ENCODE measurements around the gene CEP170. TPM values are rescaled to one million over a fixed set of nuclear protein-coding genes. Genes with fewer than 3 reads are reported as not detected.

CEP170 gene
- polyA plus RNA-seq, 1 donor from 2014 or later: 403 TPM

- Histone ChIP-seq H3K27me3 (ENCODE audit: insufficient read depth, low read depth, low read length) (no peaks in the 10 kb centered on the region), H3K9me3 (ENCODE audit: low read length) (no peaks in the 10 kb centered on the region), H3K4me2 (ENCODE audit: low read length) (no peak overlapping the region), H2AFZ (ENCODE audit: low read depth, low read length) (no peak overlapping the region), H3K4me3 (ENCODE audit: low read length) (no peak overlapping the region), H3K27ac (ENCODE audit: low read length) (no peak overlapping the region), H3F3A (ENCODE audit: insufficient read depth, low read length, poor library complexity, severe bottlenecking) (no peaks in the 10 kb centered on the region), H4K20me1 (ENCODE audit: insufficient read depth) (no peaks in the 10 kb centered on the region), H3K79me2 (replicated peaks; ENCODE audit: insufficient read depth, low read length) (no peaks in the 10 kb centered on the region), H3K9ac (ENCODE audit: low read length) (no peak overlapping the region), H3K9me2 (ENCODE audit: insufficient read depth, low read length) (no peaks in the 10 kb centered on the region), H3K36me3 (ENCODE audit: insufficient read depth, low read length) (peaks cover 3% of the 10 kb centered on the region)
- TF ChIP-seq, protein P1, sequence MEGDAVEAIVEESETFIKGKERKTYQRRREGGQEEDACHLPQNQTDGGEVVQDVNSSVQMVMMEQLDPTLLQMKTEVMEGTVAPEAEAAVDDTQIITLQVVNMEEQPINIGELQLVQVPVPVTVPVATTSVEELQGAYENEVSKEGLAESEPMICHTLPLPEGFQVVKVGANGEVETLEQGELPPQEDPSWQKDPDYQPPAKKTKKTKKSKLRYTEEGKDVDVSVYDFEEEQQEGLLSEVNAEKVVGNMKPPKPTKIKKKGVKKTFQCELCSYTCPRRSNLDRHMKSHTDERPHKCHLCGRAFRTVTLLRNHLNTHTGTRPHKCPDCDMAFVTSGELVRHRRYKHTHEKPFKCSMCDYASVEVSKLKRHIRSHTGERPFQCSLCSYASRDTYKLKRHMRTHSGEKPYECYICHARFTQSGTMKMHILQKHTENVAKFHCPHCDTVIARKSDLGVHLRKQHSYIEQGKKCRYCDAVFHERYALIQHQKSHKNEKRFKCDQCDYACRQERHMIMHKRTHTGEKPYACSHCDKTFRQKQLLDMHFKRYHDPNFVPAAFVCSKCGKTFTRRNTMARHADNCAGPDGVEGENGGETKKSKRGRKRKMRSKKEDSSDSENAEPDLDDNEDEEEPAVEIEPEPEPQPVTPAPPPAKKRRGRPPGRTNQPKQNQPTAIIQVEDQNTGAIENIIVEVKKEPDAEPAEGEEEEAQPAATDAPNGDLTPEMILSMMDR (IDR thresholded peaks at IDR 0.05; ENCODE audit: poor library complexity, severe bottlenecking): no peak
- no peak for TF ChIP-seq RAD21 (conservative IDR thresholded peaks at IDR 0.05)
- no peak for TF ChIP-seq TAF1 (IDR thresholded peaks at IDR 0.05; ENCODE audit: low read depth)
- no peak for TF ChIP-seq EZH2 (IDR thresholded peaks at IDR 0.05; ENCODE audit: borderline replicate concordance, insufficient read depth, low read length, poor library complexity, severe bottlenecking)
- no peak for TF ChIP-seq MXI1 (conservative IDR thresholded peaks at IDR 0.05; ENCODE audit: poor library complexity, severe bottlenecking)
- TF ChIP-seq POLR2AphosphoS5 (IDR thresholded peaks at IDR 0.05): no peak
- no peak for TF ChIP-seq REST (IDR thresholded peaks at IDR 0.05; ENCODE audit: borderline replicate concordance)
- TF ChIP-seq SMC3 (conservative IDR thresholded peaks at IDR 0.05; ENCODE audit: poor library complexity): no peak
- TF ChIP-seq EP300 (conservative IDR thresholded peaks at IDR 0.05; ENCODE audit: poor library complexity, severe bottlenecking): no peak
Observed at GRCh38 chr1:243291292-243291691, 36.2 kb upstream of the CEP170 start.

GRCh38 chr1:243288062-243288461 lies 33.0 kb upstream of the CEP170 start:
- Histone ChIP-seq H3F3A (ENCODE audit: insufficient read depth, low read length, poor library complexity, severe bottlenecking) (no peaks in the 10 kb centered on the region), H3K79me2 (replicated peaks; ENCODE audit: insufficient read depth, low read length) (no peaks in the 10 kb centered on the region), H3K9me3 (ENCODE audit: low read length) (no peaks in the 10 kb centered on the region), H3K27me3 (ENCODE audit: insufficient read depth, low read depth, low read length) (no peaks in the 10 kb centered on the region), H4K20me1 (ENCODE audit: insufficient read depth) (no peaks in the 10 kb centered on the region), H3K4me3 (ENCODE audit: low read length) (no peak overlapping the region), H3K4me2 (ENCODE audit: low read length) (no peak overlapping the region), H3K27ac (ENCODE audit: low read length) (no peak overlapping the region), H3K9me2 (ENCODE audit: insufficient read depth, low read length) (no peaks in the 10 kb centered on the region), H2AFZ (ENCODE audit: low read depth, low read length) (no peak overlapping the region), H3K9ac (ENCODE audit: low read length) (no peak overlapping the region), H3K36me3 (ENCODE audit: insufficient read depth, low read length) (peaks cover 3% of the 10 kb centered on the region)
- TF ChIP-seq SMC3 (conservative IDR thresholded peaks at IDR 0.05; ENCODE audit: poor library complexity): no peak
- no peak for TF ChIP-seq EP300 (conservative IDR thresholded peaks at IDR 0.05; ENCODE audit: poor library complexity, severe bottlenecking)
- TF ChIP-seq REST (IDR thresholded peaks at IDR 0.05; ENCODE audit: borderline replicate concordance): no peak
- no peak for TF ChIP-seq EZH2 (IDR thresholded peaks at IDR 0.05; ENCODE audit: borderline replicate concordance, insufficient read depth, low read length, poor library complexity, severe bottlenecking)
- no peak for TF ChIP-seq TAF1 (IDR thresholded peaks at IDR 0.05; ENCODE audit: low read depth)
- no peak for TF ChIP-seq POLR2AphosphoS5 (IDR thresholded peaks at IDR 0.05)
- no peak for TF ChIP-seq MXI1 (conservative IDR thresholded peaks at IDR 0.05; ENCODE audit: poor library complexity, severe bottlenecking)
- TF ChIP-seq, protein P1 (IDR thresholded peaks at IDR 0.05; ENCODE audit: poor library complexity, severe bottlenecking): no peak
- no peak for TF ChIP-seq RAD21 (conservative IDR thresholded peaks at IDR 0.05)
